Daoy (cell line): ENCODE data around the gene ARMC5. TPM values are rescaled to one million over a fixed set of nuclear protein-coding genes. Genes with fewer than 3 reads are reported as not detected.
"Not testable (repeated sequence)": the region's sequence is repeated elsewhere in the genome, so short reads cannot be mapped to it uniquely, and the experiment has no call there.

ENCODE experiments used
- DNase-seq: peaks from one replicate; pipeline ENCODE4 v3.0.0-alpha.2; 2015; ENCODE audit warnings: low read depth
- total RNA-seq: library from RNA; depleted of rRNA; stranded (reverse); fragments of >200 nt; shearing (Covaris generic); gene quantifications from 2 replicates; pipeline ENCODE4 v1.2.3, GENCODE V29; 2014

The ARMC5 gene
- total RNA-seq, 1 experiment from 2014 or later, result 13.7 TPM

DNA sequence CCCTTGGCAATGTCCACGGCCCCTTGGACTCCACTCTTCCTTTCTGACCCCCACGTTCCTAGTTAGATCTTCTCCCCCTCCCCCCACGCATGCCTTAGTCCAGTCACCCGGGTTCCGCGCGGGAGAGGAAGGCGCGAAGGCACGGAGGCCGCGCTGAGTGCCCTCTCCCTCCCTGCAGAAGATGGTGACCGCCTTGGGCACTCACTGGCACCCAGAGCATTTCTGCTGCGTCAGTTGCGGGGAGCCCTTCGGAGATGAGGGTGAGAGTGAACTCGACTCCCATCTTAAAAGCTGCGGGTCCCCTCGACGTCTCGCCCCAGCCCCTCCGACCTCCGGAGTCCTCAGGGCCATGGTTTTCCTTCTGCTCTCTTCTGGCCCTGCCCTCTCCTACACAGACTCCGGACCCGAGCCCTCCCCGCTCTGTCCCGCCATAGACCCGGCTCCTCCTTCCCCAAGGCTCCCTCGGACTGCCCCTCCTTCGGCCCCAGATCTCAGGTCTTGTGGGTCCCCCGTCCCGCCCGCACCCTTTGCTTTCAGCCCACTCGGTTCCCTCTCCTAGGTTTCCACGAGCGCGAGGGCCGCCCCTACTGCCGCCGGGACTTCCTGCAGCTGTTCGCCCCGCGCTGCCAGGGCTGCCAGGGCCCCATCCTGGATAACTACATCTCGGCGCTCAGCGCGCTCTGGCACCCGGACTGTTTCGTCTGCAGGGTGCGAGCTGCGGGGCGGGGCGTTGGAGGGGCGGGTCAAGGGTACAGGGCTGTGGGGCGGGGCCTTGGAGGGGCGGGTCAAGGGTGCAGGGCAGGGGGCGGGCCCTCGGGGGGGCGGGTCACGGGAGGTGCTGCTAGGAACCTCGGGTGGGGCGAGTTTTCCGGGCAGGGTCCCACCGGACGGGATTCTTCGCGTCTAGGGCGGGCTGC is 17.3 kb downstream of the ARMC5 start:
- no peak for DNase-seq

GRCh38 chr16:31477220-31478216 is 18.2 kb downstream of the ARMC5 start:
- no peak for DNase-seq

GRCh38 chr16:31478956-31479355 is 19.7 kb downstream of the ARMC5 start:
- DNase-seq, result no peak

DNA sequence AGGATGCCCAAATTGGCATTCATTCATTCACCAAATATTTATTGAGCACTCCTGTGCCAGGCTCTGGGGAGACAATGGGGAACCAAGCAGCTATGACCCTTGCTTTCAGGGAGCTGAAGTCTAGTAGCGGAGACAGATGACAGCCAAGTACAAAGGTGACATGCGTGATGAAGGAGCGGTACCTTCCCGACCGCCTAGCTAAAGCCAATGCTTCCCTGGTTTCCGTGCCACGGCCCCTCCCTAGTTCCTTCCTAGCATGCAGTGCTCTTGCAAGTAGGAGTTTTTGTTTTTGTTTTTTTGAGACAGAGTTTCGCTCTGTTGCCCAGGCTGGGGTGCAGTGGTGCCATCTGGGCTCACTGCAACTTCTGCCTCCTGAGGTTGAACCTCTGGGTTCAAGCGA is 20.4 kb downstream of the ARMC5 start:
- DNase-seq, result no peak

DNA sequence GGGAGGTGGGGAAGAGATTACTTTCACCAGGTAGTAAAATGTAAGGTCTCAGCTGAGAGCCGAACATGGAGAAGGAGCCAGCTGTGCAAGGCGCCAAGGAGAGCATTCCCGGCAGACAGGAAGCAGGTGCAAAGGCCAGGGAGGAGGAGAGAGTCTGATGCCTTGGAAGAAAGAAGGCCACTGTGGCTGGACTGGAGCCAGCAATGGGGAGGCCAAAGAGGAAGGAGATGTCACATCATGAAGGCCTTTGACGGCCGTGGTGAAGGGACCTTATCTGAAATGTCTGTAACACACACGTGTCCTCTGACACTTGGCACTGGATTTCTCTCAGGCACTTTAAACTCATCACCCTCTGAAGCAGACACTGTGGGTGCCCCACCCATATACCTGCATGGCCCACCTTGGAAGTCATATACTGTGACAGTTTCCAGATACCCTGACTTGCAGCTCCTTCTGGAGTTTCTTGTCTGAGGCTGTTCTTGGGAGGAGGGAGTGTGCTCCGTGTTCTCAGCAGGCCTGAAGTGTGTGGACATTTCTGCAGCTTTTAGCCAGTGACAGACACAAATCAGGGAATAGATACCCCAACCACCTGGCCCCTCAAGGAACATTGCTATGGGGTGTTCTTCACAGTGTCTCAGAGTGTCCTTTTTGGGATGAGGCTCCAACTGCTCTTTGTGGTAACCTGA is 21.7 kb downstream of the ARMC5 start:
- DNase-seq, result no peak

DNA sequence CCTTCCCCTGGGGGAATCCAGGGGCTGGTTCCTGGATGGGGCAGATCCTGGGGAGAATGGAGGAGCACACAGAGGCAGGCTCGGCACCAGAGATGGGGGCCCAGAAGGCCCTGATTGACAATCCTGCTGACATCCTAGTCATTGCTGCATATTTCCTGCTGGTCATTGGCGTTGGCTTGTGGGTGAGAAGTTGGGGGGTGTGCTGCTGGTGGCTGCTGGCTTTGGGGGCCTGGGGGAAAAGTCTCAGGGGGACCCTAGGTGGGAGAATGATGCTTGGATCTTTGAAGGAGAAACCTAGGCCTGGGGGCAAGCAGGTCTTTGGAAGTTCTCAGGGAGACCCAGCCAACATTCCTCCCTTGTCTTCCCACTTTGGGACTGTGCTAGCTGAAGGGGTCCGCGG is 23.8 kb downstream of the ARMC5 start, which contains the start of gene SLC5A2:
SLC5A2 (plus strand) TSS at position 43 of the 400 bp plus-strand sequence; CDS start at position 57, 14 bp downstream.
- no peak for DNase-seq

- DNase-seq, result not testable (repeated sequence)
Measured at GRCh38 chr16:31484048-31484447, 24.7 kb downstream of the ARMC5 start.

DNA sequence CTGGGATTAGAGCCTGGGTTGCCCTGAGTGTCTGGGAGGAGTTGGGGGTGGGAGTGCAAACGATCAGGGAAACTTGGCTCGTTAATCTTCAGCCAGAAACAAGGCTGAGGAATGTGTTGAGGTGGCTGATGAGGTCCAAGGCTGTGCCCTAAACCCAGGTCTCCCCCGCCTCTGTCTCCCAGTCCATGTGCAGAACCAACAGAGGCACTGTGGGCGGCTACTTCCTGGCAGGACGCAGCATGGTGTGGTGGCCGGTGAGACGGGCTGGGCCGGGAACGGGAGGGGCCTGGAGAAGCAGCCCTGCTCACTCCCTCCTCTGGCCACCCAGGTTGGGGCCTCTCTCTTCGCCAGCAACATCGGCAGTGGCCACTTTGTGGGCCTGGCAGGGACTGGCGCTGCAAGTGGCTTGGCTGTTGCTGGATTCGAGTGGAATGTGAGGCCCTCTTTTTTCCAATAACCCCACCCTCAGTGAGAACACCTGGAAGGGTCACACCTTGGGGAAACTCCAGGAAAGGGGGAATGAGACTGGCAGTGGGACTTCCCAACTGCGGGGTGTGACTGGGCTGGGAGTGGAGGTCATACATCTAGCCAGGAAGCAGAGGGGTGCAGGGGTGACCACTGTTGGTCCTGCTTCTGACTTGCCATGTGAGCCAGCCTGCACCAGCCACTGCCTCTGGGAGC is 25.3 kb downstream of the ARMC5 start:
- DNase-seq, result peak; percentile 18

DNA sequence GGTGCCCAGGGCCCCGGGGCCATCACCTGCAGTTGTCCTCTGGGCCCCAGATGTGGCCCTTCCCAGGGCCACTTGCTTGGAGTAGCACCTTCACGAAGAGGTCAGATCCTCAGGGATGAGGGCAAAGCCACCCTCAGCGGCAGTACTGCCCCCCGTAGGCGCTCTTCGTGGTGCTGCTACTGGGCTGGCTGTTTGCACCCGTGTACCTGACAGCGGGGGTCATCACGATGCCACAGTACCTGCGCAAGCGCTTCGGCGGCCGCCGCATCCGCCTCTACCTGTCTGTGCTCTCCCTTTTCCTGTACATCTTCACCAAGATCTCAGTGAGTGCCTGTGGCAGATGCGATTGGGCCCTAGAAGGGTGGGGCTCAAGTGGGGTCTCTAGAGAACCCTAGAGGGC is 26.3 kb downstream of the ARMC5 start:
- DNase-seq, result no peak

GRCh38 chr16:31486045-31486444 is 26.7 kb downstream of the ARMC5 start:
- DNase-seq, result no peak

DNA sequence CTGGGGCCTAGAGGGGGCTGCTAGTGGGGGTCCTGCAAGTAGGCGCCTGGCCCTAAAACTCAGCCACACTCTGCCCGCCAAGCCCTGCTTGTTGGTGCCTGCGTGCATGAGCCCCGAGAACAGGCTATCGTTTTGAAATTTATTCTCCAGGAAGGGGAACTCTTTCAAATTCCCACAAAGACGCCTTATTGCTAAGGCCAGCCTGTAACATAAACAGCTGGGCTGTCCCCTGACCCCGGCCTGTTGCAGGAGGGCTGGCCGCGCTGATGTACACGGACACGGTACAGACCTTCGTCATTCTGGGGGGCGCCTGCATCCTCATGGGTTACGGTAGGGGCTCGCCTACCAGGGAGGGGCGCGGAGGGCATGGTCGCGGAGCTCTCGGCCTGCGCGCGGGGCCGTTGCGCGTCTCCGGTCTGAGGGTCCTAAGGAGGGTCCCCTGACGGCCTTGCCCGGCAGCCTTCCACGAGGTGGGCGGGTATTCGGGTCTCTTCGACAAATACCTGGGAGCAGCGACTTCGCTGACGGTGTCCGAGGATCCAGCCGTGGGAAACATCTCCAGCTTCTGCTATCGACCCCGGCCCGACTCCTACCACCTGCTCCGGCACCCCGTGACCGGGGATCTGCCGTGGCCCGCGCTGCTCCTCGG is 27.9 kb downstream of the ARMC5 start:
- no peak for DNase-seq

GRCh38 chr16:31487720-31488467 is 28.6 kb downstream of the ARMC5 start:
- peak; percentile 54 for DNase-seq

DNA sequence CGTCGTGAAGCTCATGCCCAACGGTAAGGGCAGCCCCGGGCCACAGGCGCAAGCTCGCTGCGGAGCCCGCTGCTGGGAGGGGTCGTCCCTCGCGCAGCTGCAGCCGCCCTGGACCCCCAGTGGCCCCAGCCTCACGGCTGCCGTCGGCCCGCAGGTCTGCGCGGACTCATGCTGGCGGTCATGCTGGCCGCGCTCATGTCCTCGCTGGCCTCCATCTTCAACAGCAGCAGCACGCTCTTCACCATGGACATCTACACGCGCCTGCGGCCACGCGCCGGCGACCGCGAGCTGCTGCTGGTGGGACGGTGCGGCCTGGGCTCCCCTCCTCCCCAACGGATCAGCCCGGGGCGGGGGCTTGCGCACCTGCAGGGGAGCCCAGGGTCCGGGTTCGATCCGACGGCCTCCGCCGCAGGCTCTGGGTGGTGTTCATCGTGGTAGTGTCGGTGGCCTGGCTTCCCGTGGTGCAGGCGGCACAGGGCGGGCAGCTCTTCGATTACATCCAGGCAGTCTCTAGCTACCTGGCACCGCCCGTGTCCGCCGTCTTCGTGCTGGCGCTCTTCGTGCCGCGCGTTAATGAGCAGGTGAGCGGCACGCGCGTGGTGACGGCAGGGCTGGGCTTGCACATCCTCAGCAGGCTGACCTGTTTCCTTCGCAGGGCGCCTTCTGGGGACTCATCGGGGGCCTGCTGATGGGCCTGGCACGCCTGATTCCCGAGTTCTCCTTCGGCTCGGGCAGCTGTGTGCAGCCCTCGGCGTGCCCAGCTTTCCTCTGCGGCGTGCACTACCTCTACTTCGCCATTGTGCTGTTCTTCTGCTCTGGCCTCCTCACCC is 29.4 kb downstream of the ARMC5 start:
- peak; percentile 23 for DNase-seq

GRCh38 chr16:31489298-31489564 is 29.9 kb downstream of the ARMC5 start:
- no peak for DNase-seq

GRCh38 chr16:31489616-31490584 is 30.6 kb downstream of the ARMC5 start:
- no peak for DNase-seq

DNA sequence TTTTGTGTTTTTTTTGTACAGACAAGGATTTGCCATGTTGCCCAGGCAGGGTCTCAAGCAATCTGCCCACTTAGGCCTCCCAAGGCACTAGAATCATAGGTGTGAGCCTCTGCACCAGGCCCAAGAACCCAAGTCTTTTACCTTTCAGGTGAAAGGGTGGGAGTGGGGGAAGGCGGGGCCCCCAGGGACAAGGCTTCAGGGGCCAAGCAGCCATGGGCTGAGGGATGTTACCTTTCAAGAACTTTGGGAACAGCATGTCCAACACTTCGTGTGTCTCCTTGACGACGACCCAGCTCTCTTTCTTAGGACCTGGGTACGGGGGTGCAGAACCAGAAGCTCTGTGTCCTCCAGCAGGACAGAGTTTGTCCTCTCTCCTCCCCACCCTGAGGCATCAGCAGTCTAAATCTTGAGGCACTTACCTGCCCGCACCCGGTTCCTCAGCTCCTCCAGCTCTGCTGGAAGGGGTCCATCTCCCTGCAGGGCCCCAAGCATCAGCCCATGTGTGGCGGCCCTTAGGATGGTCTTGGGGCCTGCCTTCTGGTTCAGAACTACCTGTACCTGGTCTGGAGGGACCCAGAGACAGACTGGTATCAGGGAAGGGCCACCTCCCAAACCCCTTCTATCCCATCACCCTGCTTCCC is 32.6 kb downstream of the ARMC5 start:
- no peak for DNase-seq

- no peak for DNase-seq
Measured at GRCh38 chr16:31493506-31494125, 34.3 kb downstream of the ARMC5 start.
